Neural cell (in vitro differentiated cells): ENCODE data around the gene DMRT1. TPM values are rescaled to one million over a fixed set of nuclear protein-coding genes. Genes with fewer than 3 reads are reported as not detected.

Experiments used
- H2AFZ ChIP-seq: fragments of 200-600, 300-800 bp; sonication (generic), shearing (Covaris generic); 2 replicates; pipeline ENCODE4 v1.6.0; 2014; ENCODE audit warnings: low read depth, mild to moderate bottlenecking, antibody characterized with exemption, low read length, moderate library complexity
- H3F3A ChIP-seq: fragments of 200-600 bp; shearing (Covaris generic); 2 replicates; pipeline ENCODE4 v1.6.1; 2016; ENCODE audit warnings: mild to moderate bottlenecking, moderate library complexity, mixed read lengths, antibody characterized with exemption, low read length; ENCODE audit not compliant: insufficient read depth, poor library complexity, severe bottlenecking
- H3K27ac ChIP-seq: fragments of 200-600, 300-800 bp; sonication (generic), shearing (Covaris generic); 2 replicates; pipeline ENCODE4 v1.5.1; 2014; ENCODE audit warnings: mild to moderate bottlenecking, low read length, moderate library complexity
- H3K27me3 ChIP-seq: fragments of 300-800, 200-600 bp; sonication (generic), shearing (Covaris generic); 2 replicates; pipeline ENCODE4 v1.6.0; 2014; ENCODE audit warnings: mild to moderate bottlenecking, low read depth, low read length, moderate library complexity; ENCODE audit not compliant: insufficient read depth
- H3K36me3 ChIP-seq: fragments of 300-800, 200-600 bp; sonication (generic), shearing (Covaris generic); 2 replicates; pipeline ENCODE4 v1.5.1; 2014; ENCODE audit warnings: mild to moderate bottlenecking, antibody characterized with exemption, low read length, moderate library complexity; ENCODE audit not compliant: insufficient read depth
- H3K4me2 ChIP-seq: fragments of 300-800, 200-600 bp; sonication (generic), shearing (Covaris generic); 2 replicates; pipeline ENCODE4 v1.6.0; 2014; ENCODE audit warnings: mild to moderate bottlenecking, low read length
- H3K4me3 ChIP-seq: fragments of 300-800, 200-600 bp; sonication (generic), shearing (Covaris generic); 2 replicates; pipeline ENCODE4 v1.5.1; 2014; ENCODE audit warnings: mild to moderate bottlenecking, low read length, moderate library complexity
- H3K79me2 ChIP-seq: fragments of 200-600 bp; shearing (Covaris generic); replicated peaks from 2 replicates; pipeline ENCODE4 v1.6.0; 2014; ENCODE audit warnings: mild to moderate bottlenecking, low read length, moderate library complexity; ENCODE audit not compliant: insufficient read depth
- H3K9ac ChIP-seq: fragments of 300-800, 200-600 bp; sonication (generic), shearing (Covaris generic); 2 replicates; pipeline ENCODE4 v1.6.1; 2016; ENCODE audit warnings: mild to moderate bottlenecking, low read length, mixed read lengths
- H3K9me2 ChIP-seq: fragments of 200-600 bp; shearing (Covaris generic); 2 replicates; pipeline ENCODE4 v1.6.1; 2016; ENCODE audit warnings: mild to moderate bottlenecking, low read length, mixed read lengths; ENCODE audit not compliant: insufficient read depth
- H3K9me3 ChIP-seq: fragments of 200-600, 300-800 bp; sonication (generic), shearing (Covaris generic); 2 replicates; pipeline ENCODE4 v1.6.1; 2016; ENCODE audit warnings: mild to moderate bottlenecking, mixed run types, low read length, moderate library complexity, mixed read lengths
- H4K20me1 ChIP-seq: fragments of 200-600 bp; shearing (Covaris generic); 2 replicates; pipeline ENCODE4 v1.6.1; 2016; ENCODE audit warnings: mild to moderate bottlenecking, mixed run types; ENCODE audit not compliant: insufficient read depth
- CTCF ChIP-seq: fragments of 450-650 bp; IDR thresholded peaks from 2 replicates; pipeline ENCODE4 v1.5.1; 2014; ENCODE audit warnings: antibody characterized with exemption, mild to moderate bottlenecking, moderate library complexity; ENCODE audit not compliant: poor library complexity, severe bottlenecking
- EP300 ChIP-seq: fragments of 450-650 bp; conservative IDR thresholded peaks from 2 replicates; pipeline ENCODE4 v1.6.1; 2014; ENCODE audit warnings: antibody characterized with exemption, mild to moderate bottlenecking, moderate library complexity; ENCODE audit not compliant: poor library complexity, severe bottlenecking
- EZH2 ChIP-seq: fragments of 200-600, 300-800 bp; shearing (Covaris generic), sonication (generic); IDR thresholded peaks from 2 replicates; pipeline ENCODE4 v1.6.1; 2014; ENCODE audit warnings: antibody characterized with exemption, low read length, borderline replicate concordance, mild to moderate bottlenecking; ENCODE audit not compliant: insufficient read depth, poor library complexity, severe bottlenecking
- MXI1 ChIP-seq: fragments of 450-650 bp; conservative IDR thresholded peaks from 2 replicates; pipeline ENCODE4 v1.6.1; 2014; ENCODE audit warnings: antibody characterized with exemption, mild to moderate bottlenecking; ENCODE audit not compliant: poor library complexity, severe bottlenecking
- POLR2AphosphoS5 ChIP-seq: IDR thresholded peaks from 2 replicates; pipeline ENCODE4 v1.6.1; 2012
- RAD21 ChIP-seq: fragments of 450-650 bp; conservative IDR thresholded peaks from 2 replicates; pipeline ENCODE4 v1.6.1; 2014; ENCODE audit warnings: antibody characterized with exemption, mild to moderate bottlenecking, moderate library complexity
- SMC3 ChIP-seq: fragments of 450-650 bp; conservative IDR thresholded peaks from 2 replicates; pipeline ENCODE4 v1.6.1; 2014; ENCODE audit warnings: antibody characterized with exemption, mild to moderate bottlenecking, moderate library complexity; ENCODE audit not compliant: poor library complexity
- TAF1 ChIP-seq: IDR thresholded peaks from 2 replicates; pipeline ENCODE4 v1.6.1; 2012; ENCODE audit warnings: low read depth
- polyA minus RNA-seq: library from RNA; depleted of rRNA, polyadenylated mRNA; stranded (reverse); fragments of >200 nt; gene quantifications from 2 replicates; pipeline ENCODE4 v1.2.3, GENCODE V29; 2014
- polyA plus RNA-seq: library from polyadenylated mRNA; depleted of rRNA; stranded (reverse); fragments of >200 nt; gene quantifications from 2 replicates; pipeline ENCODE4 v1.2.3, GENCODE V29; 2014
- TF ChIP-seq, protein P1 (sequence below): IDR thresholded peaks from 2 replicates; pipeline ENCODE4 v1.6.1; 2012; ENCODE audit warnings: borderline replicate concordance

DMRT1 gene
- polyA plus RNA-seq = 0.26 TPM in 1 of 2 replicates, not detected in the other
- not detected in 2 replicates for polyA minus RNA-seq

DNA sequence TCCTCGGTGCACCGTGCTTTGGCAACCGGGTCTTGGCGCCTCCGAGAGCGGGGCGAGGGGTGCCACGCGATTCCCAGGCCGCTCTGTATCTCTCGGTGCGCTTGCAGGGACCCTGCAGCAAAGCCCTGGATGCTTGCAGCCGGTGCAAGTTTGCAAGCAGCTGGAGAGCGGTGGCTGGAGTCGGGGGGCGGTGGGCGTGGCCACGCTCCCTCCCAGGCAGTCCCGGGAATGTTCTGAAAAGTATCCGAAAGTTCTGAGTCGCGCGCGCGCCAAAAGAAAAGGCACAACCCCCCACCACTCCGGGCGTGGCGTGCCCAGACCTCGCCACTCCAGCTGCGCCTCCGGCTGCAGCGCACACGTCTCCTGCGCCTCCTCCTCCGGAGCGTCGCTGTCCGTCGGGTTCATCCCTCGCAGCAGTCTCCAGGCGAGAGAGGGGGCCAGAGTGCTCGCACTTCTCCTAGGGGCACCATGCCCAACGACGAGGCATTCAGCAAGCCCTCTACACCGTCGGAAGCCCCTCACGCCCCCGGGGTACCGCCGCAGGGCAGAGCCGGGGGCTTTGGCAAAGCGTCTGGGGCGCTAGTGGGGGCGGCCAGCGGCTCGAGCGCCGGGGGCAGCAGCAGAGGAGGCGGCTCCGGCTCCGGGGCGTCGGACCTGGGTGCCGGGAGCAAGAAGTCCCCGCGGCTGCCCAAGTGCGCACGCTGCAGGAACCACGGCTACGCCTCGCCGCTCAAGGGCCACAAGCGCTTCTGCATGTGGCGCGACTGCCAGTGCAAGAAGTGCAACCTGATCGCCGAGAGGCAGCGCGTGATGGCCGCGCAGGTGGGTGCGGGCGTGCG, at the start of gene DMRT1:
Gene DMRT1 (plus strand): TSS at position 327 of the 839 bp plus-strand sequence. CDS start 142 bp downstream, at position 469.
- Histone ChIP-seq H4K20me1 (no peaks in the 10 kb centered on the region), H3K4me3 (peak within 1 kb of the TSS; percentile 52), H3F3A (no peaks in the 10 kb centered on the region), H3K9me2 (no peaks in the 10 kb centered on the region), H3K9ac (no peak within 1 kb of the TSS), H3K79me2 (no peaks in the 10 kb centered on the region), H3K27ac (no peak within 1 kb of the TSS), H2AFZ (no peak within 1 kb of the TSS), H3K4me2 (no peak within 1 kb of the TSS), H3K27me3 (peaks cover 68% of the 10 kb centered on the region), H3K9me3 (no peaks in the 10 kb centered on the region), H3K36me3 (no peaks in the 10 kb centered on the region)
- TF ChIP-seq EZH2 (peak; percentile 12), POLR2AphosphoS5 (no peak)

DNA sequence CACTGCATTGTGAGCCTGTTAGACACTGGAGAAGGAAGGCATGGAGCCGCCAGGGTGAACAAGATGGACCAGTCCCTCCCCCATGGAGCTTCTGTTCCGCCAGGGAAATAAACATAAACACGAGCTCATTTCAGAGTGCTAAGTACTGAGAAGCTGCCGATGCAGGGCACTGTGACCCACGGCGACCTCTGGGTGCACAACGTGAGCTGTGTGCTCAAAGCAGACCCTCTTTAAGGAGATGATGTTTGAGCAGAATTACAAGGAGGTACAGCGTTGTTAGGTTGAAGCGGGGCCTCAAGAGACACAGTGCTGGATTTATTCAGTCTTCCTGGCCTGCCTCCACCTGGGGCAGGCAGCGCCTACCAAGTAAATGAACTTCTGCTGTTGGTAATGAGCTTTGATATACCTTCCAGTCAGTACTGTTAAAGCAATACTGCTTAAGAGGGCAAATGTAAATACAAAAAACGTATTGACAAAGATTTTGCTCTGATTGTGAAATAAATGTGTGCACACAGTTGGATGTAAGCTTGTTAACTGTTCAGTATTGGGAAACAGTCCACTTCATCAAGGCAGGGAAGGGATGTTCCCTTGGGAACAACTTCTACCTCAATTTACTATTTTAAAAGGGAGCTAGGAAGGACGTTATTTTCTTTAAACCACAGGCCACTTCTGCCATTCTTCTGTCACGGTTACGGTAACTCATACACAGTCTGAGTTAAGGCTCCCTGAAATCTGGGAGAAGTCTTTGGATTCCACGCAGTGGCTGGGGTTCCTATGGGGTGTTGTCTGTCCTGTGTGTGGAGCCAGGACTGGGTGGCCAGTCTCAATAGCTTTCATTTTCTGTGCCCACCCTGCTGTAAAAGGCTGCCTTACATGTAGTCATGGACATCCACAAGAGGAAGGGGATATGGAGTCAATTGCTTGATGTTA, 48.9 kb upstream of the DMRT1 start:
- H3K9me2 ChIP-seq = no peaks in the 10 kb centered on the region
- H3K9me3 ChIP-seq = no peaks in the 10 kb centered on the region
- H3K9ac ChIP-seq = no peak overlapping the region
- H2AFZ ChIP-seq = no peak overlapping the region
- H3K36me3 ChIP-seq = no peaks in the 10 kb centered on the region
- H4K20me1 ChIP-seq = no peaks in the 10 kb centered on the region
- no peaks in the 10 kb centered on the region for H3F3A ChIP-seq
- no peak overlapping the region for H3K4me2 ChIP-seq
- TF ChIP-seq POLR2AphosphoS5 (no peak), CTCF (no peak), MXI1 (no peak), SMC3 (no peak), EP300 (no peak)
- no peak overlapping the region for H3K27ac ChIP-seq
- H3K79me2 ChIP-seq = no peaks in the 10 kb centered on the region
- H3K27me3 ChIP-seq = no peaks in the 10 kb centered on the region
- H3K4me3 ChIP-seq = no peak overlapping the region

GRCh38 chr9:794386-794785, 47.1 kb upstream of the DMRT1 start:
- Histone ChIP-seq H4K20me1 (no peaks in the 10 kb centered on the region), H3K27ac (no peak overlapping the region), H3K36me3 (no peaks in the 10 kb centered on the region), H3K9me3 (no peaks in the 10 kb centered on the region), H3K79me2 (no peaks in the 10 kb centered on the region), H3K4me2 (no peak overlapping the region), H3F3A (no peaks in the 10 kb centered on the region), H2AFZ (no peak overlapping the region), H3K4me3 (no peak overlapping the region), H3K9me2 (no peaks in the 10 kb centered on the region), H3K27me3 (no peaks in the 10 kb centered on the region), H3K9ac (no peak overlapping the region)
- TF ChIP-seq MXI1 (no peak), TAF1 (no peak), CTCF (no peak), RAD21 (no peak), POLR2AphosphoS5 (no peak), SMC3 (no peak), EZH2 (no peak), EP300 (no peak)
- TF ChIP-seq, protein P1, sequence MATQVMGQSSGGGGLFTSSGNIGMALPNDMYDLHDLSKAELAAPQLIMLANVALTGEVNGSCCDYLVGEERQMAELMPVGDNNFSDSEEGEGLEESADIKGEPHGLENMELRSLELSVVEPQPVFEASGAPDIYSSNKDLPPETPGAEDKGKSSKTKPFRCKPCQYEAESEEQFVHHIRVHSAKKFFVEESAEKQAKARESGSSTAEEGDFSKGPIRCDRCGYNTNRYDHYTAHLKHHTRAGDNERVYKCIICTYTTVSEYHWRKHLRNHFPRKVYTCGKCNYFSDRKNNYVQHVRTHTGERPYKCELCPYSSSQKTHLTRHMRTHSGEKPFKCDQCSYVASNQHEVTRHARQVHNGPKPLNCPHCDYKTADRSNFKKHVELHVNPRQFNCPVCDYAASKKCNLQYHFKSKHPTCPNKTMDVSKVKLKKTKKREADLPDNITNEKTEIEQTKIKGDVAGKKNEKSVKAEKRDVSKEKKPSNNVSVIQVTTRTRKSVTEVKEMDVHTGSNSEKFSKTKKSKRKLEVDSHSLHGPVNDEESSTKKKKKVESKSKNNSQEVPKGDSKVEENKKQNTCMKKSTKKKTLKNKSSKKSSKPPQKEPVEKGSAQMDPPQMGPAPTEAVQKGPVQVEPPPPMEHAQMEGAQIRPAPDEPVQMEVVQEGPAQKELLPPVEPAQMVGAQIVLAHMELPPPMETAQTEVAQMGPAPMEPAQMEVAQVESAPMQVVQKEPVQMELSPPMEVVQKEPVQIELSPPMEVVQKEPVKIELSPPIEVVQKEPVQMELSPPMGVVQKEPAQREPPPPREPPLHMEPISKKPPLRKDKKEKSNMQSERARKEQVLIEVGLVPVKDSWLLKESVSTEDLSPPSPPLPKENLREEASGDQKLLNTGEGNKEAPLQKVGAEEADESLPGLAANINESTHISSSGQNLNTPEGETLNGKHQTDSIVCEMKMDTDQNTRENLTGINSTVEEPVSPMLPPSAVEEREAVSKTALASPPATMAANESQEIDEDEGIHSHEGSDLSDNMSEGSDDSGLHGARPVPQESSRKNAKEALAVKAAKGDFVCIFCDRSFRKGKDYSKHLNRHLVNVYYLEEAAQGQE = no peak
